ENCODE data around the gene CRKL.

DNA sequence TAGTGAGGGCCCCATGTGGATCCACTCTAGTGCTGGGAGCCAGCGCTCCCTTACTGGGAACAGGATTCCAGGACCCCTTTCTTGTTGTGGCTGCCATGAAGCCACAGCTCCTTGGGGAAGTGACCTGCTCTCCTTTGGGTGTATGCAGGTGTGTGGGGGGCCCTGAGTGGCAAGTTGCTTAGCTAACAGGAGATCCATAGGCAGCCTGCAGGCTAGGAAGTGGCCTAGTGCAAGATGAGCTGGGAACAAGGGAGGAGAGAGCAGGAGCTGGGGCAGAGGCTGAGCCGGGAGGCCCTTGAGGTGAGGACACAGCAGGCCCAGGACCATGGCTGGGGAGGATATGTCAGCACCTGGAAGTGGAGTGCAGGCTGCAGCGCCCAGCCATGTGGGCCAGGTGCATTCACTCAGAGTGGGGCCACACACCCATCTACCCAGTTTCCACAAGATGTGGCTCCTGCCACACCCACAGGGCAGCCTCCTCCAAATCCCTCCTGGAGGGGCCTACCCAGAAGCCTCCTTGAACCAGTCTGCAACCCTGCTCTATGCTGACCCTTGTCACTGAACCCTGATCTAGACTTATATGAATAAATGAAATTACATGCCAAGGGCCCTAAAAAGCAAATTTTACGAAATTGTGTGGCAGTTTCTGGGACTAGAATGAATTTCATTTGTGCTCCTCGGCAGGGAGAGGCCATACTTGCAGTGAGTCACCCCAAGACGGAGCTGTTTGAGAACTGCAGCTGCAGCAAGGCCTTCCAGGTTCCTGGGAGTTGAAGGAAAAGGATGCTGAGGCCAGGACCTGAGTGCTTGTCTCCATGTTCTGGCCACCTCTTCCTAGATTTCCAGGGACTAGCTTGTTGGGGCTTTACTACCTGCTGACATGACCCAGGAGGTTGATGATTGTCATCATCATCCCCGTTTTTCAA is 81.5 kb downstream of the CRKL start:
- no peak for TF ChIP-seq EZH2phosphoT487 (IDR thresholded peaks at IDR 0.05; ENCODE audit: borderline replicate concordance, low read length)
- TF ChIP-seq, protein P1, sequence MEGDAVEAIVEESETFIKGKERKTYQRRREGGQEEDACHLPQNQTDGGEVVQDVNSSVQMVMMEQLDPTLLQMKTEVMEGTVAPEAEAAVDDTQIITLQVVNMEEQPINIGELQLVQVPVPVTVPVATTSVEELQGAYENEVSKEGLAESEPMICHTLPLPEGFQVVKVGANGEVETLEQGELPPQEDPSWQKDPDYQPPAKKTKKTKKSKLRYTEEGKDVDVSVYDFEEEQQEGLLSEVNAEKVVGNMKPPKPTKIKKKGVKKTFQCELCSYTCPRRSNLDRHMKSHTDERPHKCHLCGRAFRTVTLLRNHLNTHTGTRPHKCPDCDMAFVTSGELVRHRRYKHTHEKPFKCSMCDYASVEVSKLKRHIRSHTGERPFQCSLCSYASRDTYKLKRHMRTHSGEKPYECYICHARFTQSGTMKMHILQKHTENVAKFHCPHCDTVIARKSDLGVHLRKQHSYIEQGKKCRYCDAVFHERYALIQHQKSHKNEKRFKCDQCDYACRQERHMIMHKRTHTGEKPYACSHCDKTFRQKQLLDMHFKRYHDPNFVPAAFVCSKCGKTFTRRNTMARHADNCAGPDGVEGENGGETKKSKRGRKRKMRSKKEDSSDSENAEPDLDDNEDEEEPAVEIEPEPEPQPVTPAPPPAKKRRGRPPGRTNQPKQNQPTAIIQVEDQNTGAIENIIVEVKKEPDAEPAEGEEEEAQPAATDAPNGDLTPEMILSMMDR (IDR thresholded peaks at IDR 0.05; ENCODE audit: low read depth, low read length, poor library complexity, severe bottlenecking), result no peak
